ENCODE measurements around the gene BCORL1.

- no peak for TF ChIP-seq POLR2A (IDR thresholded peaks at IDR 0.05)
- TF ChIP-seq, protein P1, sequence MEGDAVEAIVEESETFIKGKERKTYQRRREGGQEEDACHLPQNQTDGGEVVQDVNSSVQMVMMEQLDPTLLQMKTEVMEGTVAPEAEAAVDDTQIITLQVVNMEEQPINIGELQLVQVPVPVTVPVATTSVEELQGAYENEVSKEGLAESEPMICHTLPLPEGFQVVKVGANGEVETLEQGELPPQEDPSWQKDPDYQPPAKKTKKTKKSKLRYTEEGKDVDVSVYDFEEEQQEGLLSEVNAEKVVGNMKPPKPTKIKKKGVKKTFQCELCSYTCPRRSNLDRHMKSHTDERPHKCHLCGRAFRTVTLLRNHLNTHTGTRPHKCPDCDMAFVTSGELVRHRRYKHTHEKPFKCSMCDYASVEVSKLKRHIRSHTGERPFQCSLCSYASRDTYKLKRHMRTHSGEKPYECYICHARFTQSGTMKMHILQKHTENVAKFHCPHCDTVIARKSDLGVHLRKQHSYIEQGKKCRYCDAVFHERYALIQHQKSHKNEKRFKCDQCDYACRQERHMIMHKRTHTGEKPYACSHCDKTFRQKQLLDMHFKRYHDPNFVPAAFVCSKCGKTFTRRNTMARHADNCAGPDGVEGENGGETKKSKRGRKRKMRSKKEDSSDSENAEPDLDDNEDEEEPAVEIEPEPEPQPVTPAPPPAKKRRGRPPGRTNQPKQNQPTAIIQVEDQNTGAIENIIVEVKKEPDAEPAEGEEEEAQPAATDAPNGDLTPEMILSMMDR (IDR thresholded peaks at IDR 0.05): no peak
These were observed 112.3 kb downstream of the BCORL1 start for GRCh38 chrX:130094696-130095095.

All from thyroid gland (tissue), 4 donors.